ENCODE measurements around the gene SF3A1. TPM values are rescaled to one million over a fixed set of nuclear protein-coding genes. Genes with fewer than 3 reads are reported as not detected.

The SF3A1 gene
- total RNA-seq, 1 donor from 2014 or later: 190 TPM

DNA sequence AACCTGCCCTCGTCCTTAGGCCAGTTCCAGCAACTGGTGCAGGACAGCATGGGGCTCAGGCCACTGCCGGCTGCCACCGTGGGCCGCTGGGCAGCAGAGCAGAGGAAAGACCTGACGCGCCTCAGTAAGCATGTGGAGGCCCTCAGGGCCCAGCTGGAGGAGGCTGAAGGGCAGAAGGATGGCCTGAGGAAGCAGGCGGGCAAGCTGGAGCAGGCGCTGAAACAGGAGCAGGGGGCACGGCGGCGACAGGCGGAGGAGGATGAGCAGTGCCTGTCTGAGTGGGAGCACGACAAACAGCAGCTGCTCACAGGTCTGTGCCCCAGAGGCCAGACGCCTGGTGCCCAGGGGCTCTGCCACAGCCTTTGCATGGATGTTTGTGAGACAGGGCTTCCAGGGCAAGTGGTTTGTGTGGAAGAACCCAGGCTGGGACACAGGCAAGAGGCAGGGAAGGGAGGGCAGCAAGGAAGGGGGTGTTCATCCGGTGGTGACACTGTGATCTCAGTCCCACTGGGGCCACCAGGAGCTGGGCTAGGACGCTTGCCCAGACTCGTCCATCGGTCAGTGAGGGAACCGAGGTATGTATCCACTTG is 14.0 kb upstream of the SF3A1 start:
- no peaks in the 10 kb centered on the region for H3K27me3 Mint-ChIP-seq
- H3K4me1 Mint-ChIP-seq (ENCODE audit: unreplicated experiment): no peaks in the 10 kb centered on the region
- H3K36me3 Mint-ChIP-seq: no peaks in the 10 kb centered on the region
- TF ChIP-seq CTCF (conservative IDR thresholded peaks at IDR 0.05): no peak
- DNase-seq (ENCODE audit: extremely low spot score, unreplicated experiment): no peak
- H3K9me3 Mint-ChIP-seq: no peaks in the 10 kb centered on the region
- H3K27ac Mint-ChIP-seq: no peak overlapping the region
- no peak overlapping the region for H3K4me3 Mint-ChIP-seq

GRCh38 chr22:30368420-30368819 is 11.7 kb upstream of the SF3A1 start:
- no peak for TF ChIP-seq CTCF (conservative IDR thresholded peaks at IDR 0.05)
- Mint-ChIP-seq H3K9me3 (no peaks in the 10 kb centered on the region), H3K27me3 (no peaks in the 10 kb centered on the region), H3K4me3 (no peak overlapping the region), H3K27ac (no peak overlapping the region), H3K36me3 (no peaks in the 10 kb centered on the region), H3K4me1 (ENCODE audit: unreplicated experiment) (no peaks in the 10 kb centered on the region)
- DNase-seq (ENCODE audit: extremely low spot score, unreplicated experiment): no peak

DNA sequence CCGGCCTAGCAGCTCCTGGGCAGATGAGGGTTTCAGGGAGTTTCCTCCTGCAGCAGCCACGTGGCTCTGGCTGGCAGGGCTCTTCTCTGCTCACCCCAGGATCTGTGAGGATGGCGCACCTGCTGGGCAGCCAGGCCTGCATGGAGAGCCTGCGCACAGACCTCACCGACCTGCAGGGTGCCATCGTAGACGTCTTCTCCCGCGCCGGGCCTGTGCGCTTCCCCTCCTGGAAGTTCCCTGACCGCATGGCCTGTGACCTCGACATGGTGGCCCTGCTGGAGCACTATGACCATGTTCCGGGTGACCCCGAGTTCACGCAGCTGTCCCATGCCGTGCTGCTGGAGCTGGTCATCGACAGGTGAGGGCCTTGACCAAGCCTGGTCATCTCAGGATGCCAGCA is 9.2 kb upstream of the SF3A1 start:
- no peak for DNase-seq (ENCODE audit: extremely low spot score, unreplicated experiment)
- no peak overlapping the region for H3K27ac Mint-ChIP-seq
- H3K9me3 Mint-ChIP-seq: no peaks in the 10 kb centered on the region
- no peak overlapping the region for H3K4me3 Mint-ChIP-seq
- H3K4me1 Mint-ChIP-seq (ENCODE audit: unreplicated experiment): peaks cover 6% of the 10 kb centered on the region
- no peaks in the 10 kb centered on the region for H3K27me3 Mint-ChIP-seq
- H3K36me3 Mint-ChIP-seq: peaks cover 5% of the 10 kb centered on the region
- no peak for TF ChIP-seq CTCF (conservative IDR thresholded peaks at IDR 0.05)

- no peak for DNase-seq (ENCODE audit: extremely low spot score, unreplicated experiment)
- no peak overlapping the region for H3K4me3 Mint-ChIP-seq
These were observed 6.1 kb upstream of the SF3A1 start for GRCh38 chr22:30362651-30363281.

GRCh38 chr22:30361916-30362650 is 5.4 kb upstream of the SF3A1 start:
- Mint-ChIP-seq H3K36me3 (peaks cover 5% of the 10 kb centered on the region), H3K27ac (peak overlapping the region; percentile 89), H3K4me3 (peak overlapping the region; percentile 20), H3K4me1 (ENCODE audit: unreplicated experiment) (peaks cover 14% of the 10 kb centered on the region), H3K27me3 (no peaks in the 10 kb centered on the region), H3K9me3 (no peaks in the 10 kb centered on the region)
- DNase-seq (ENCODE audit: extremely low spot score, unreplicated experiment): no peak
- no peak for TF ChIP-seq CTCF (conservative IDR thresholded peaks at IDR 0.05)

More at GRCh38 chr22:30362651-30363281, 6.1 kb upstream of the SF3A1 start:
- Mint-ChIP-seq H3K9me3 (no peaks in the 10 kb centered on the region), H3K36me3 (peaks cover 5% of the 10 kb centered on the region), H3K27ac (peak overlapping the region; percentile 89), H3K4me1 (ENCODE audit: unreplicated experiment) (peaks cover 14% of the 10 kb centered on the region), H3K27me3 (no peaks in the 10 kb centered on the region)
- no peak for TF ChIP-seq CTCF (conservative IDR thresholded peaks at IDR 0.05)
